Activated T-helper 1 cell treated with Interleukin-2 at 50 U/mL for 16 hours (primary cell): Measurements from ENCODE around the gene UNC5A.

Experiments
- DNase-seq: peaks from one replicate; pipeline ENCODE4 v3.0.0-alpha.2; 2020; ENCODE audit warnings: low read depth

The UNC5A gene

DNA sequence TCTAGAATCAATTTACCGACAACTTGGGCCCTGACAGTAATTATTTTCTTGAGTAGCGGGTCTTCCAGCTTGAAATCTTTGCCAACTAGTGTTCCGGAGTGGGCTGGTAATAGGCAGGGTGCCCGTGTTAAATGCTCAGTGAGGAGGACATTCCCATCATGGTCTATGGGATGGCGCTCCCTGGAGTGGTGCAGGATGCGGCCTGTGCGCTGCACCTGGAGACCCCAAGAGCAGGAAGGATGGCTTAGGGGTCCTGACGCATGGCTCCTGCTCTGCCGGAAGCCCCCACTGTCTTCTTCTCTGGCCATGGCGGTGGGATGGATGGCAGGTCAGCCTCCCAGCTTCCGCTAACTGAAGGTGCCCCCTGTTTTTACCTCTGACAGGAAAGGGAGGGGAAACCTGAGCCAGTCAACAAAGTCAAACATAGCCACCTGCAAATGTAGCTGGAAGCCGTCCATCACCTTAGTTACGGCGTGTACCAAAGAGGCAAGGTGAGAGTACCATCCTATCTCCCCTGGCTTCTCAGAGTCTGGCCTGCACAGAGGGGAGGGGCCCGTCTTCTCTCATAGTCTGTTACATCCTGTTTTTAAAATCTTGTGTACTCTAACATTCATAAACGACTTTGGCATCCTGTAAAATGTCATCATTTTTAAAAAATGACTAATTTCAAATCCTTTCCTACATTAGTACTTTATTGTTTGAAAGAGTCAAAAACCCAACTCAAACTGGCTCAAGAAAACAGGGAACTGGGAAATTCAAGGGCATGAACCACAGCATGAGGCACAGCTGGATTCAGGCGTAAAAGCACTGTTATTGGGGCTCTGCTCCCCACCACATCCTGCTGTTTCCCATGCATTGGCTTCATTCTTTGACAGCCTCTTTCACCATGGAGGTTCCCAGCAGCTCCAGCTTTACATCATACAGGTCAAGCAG, 28.5 kb upstream of the UNC5A start:
- DNase-seq, result no peak

DNA sequence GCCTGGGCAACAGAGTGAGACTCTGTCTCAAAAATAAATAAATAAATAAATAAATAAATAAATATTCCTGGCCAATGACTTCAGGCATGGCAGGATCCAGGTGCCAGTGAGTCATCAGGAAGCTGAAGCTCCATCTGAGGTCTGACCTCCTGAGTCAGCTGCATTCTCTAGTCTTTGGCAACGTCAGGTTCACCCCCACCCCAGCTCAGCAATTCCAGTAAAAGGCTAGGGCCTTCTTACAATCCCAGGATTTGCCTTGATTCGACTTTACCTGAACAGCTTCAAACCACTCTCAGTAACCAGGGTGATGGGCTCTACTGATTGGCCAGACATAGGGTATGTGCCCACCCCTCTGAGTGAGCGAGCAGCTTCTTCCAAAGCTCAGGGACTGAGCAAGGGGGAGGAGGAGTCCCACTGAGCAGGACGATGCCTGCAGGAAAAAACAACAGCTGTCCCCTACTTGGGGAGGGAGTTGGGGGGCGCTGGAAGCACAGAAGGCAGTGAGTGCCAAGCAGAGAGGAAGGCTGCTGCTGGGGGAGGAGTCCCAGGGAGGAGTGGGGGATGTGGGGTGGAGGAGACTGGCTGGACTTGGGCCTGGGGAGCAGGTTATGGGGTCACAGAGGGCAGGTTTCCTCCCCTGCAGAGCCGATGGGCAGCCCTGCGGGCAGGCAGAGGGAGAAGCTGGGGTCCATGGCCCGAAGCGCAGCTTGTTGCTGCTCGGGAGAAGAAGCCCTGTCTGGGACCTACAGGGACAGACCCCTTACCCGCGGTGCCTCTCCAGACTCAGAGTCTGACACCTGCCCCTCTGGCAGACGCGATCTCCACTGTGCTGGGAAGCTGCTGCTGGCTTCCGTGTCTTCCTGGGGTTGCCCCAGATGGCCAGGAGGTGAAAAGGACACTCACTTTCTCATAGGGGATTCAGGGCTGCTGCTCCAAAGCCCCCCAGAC, 25.9 kb upstream of the UNC5A start:
- DNase-seq, result no peak

DNA sequence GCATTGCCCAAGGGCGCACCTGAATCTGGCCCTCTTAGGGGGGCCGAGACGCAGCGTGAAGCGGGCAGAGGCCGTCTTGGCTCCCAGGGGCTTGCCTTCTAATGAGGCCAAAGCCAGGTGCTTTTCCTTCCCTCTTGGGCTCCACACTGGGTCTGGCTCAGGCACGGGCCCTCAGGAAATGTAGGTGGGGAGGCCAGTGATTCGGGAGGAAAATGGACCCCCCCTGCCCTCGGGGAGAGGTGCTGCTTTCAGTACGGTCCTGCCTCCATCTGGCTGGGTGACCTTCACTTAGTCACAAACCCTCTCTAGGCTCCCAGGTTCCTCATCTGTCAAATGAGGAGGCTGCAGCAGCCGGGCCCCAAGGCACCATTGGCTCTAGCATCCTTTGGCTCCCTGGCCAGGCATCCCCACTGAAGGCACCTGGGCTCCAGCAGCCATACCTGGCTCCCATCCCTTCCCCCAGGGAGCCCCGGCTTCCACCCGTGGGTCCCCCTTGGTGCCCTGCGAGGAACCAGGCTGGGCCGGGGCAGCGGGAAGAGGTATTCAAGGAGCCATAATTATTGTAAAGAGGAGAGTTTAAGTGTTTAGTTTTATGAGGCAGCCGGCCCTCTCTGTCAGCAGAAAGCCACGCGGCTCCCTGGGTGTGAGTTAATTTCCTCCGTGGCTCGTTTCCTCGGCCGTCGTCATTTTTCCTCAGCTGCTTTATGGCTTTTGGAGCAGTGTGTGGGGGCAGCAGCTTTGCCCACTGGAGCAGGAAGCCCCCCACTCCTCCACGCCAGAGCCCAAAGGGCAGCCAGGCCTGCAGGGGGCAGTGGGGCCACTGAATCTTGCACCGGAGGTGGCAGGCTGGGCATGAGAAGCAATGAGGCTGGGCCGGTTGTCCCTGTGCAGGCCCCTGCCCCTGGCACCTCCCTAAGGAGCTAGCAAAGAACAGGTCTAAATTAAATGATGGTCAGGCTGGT, 24.9 kb upstream of the UNC5A start:
- DNase-seq, result no peak

DNA sequence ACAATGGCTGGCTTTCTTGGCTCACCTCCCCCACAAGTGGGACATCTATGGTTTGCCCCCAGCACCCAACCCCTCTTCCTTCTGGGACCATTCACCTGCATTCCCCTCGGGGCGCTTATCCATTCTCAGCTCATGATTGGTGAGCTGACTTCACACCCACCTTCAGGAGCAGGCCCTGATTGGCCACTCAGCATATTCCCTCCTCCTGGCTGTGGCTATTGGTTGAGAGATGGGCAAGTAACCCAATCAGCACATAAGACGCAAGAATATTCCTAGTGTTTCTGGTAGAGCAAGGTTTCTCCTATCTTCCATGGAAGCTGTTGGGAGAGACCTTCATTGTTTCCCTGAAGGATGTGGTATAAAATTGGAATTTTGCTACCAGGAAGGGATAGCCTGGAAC, 22.7 kb upstream of the UNC5A start:
- no peak for DNase-seq

DNA sequence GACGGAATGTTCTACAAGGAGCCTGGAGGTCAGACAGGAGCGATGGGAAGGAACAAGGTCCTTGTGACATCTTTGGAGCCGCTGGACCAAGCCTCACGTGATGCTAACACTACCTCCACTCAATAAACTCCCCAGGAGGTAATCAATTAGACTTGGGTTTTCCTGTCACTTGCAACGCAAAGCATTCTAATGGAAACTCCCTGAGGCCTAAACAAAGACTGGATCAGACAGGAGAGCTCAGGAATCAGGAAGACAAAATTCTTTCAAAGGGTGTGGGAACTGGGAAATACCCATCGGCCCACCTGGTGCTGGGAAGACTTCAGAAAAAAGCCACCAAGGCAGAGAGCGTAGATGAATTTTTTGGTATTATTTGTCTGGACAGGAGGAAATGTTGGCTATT, 22.3 kb upstream of the UNC5A start:
- DNase-seq, result no peak

DNA sequence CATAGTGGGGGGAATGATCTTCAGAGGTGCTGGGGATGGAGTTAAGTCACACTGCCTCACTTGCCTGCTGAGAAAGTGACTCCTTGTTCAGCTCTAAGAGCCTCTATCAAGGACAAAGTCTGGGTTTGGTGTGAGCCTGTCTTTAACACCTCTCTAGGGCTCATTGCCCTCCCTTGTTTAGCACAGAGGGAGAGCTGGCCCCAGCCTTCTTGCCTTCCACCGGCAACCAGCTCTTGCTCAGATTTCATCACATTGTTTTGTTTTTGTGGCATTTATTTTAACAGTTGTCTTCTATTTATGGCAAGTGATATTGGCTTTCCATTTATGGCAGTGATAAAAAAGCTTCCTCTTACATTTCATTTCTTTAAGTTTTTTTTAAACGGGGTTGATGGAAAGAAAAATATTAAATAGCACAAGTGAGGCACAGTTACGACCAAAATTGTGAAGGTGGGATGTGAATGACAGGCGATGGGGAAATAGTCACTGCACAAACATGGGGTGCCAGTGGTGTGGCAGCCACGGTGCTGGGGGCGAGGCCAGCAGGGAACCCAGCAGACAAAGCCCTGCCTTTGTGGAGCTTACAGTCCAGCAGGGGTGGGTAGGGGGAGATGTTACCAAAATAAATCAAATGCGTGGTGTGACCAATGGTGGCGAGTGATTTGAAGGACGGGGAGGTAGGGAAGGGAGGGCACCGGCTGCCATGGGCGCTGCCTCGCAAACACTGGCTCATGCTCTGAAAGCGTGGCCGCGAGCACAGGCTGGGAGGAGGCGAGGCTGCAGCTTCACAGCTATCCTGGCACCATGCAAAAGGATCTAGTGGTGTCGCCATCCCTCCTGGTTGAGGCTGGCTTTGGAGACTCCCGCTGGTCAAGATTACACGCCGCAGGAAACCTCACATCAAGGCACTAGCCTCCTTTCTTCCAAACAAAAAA, 21.2 kb upstream of the UNC5A start:
- DNase-seq, result no peak

DNA sequence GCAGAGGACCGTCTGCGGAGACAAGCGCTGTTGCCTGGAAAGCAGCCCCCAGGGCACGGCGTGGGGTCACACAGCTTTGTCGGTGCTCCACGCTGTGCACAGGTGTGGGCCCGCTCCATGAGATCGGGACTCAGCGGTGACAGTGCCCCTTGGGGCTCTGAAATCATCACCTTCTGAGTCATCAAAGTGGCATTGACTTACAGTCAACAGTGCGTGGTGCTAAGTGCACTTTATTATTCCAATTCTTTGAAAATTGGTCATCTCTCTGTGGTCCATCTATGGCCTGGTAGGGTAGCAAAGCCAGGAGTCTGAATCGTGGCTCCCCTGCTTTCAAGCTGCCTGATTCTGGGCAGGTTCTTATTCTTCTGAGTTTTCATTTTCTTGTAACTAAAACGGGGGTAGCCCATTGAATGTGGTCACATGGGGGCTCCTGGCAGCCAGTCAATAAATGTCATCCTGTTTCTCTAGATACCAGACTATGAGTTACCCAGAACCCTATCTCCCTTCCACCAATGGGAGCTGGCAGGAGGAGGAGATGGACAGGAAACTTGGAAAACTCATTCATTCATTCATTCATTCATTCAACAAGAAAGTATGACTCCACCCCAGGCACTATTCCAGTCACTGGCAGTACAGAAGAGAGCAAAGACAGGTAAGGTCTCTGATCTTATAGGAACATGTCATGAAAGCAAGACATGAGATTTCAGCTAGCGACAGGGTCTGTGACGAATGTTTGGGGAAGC, 20.3 kb upstream of the UNC5A start:
- no peak for DNase-seq

DNA sequence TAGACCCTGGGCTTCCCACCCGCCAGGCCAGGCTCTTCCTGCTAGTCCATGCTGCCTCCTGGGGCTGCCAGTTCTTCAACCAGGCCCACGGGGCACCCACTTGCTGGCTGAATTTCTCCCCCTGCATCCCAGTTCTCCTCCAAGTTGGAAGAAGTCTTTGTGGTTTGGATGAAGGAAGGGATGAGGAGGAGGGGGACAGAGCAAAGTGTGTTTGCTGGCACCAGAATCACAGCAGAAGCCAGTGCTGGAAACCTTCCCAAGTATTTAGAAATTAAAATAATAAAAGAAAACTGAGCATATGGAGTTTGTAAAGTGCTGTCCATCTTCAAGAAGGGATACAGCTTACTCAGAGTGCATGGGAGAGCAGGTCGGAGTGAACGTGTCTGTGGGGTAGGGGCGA, 19.4 kb upstream of the UNC5A start:
- no peak for DNase-seq

DNA sequence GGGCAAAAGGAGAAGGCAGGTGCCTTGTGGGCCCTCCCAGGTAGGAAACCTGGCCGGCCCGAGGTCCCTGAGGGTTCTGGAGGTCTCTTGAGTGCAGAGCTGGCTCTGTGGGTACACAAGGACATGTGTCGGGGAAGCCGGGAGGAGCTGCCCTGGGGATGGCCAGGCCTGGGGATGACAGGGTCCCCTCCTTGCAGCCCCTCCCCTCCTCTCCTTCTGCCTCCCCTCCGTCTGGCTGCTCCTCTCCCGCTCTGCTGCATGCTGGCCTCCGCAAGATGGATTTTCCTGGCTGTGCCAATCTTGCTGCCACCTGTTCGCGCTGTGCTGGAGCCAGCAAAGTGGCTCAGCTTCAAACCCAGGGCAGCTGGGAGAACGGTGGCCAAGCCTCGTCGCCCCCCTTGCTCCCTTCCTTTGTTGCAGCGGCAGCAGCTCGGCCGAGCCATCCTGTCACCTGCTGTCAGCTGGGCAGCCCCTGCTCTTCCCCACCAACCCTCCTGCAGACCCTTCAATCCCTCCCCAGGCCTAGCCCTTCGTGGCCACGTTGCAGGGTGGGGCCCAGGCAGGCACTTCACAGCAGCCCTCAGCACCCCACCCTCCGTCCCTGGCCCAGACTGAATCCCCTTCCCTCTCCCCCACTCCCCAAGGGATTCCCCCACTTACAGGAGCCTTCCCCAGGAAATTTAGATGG, 17.6 kb upstream of the UNC5A start:
- no peak for DNase-seq

DNA sequence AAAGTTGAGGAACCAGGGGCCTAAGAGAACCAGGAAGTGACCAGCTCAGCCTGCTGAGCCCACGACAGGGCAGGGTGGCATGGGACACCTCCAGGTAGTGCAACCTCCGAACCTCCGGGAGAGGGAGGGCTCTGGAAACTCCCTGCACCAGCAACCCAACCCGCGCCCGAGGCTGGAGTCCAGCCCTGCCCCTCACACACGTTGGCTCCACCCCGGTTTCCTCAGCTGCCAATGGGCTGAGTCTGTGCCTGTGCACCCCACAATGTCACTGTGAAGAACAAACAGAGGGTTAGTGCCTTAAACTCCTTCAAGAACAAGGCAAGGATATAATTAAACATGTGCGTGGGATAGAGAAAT, 17.0 kb upstream of the UNC5A start:
- no peak for DNase-seq

DNA sequence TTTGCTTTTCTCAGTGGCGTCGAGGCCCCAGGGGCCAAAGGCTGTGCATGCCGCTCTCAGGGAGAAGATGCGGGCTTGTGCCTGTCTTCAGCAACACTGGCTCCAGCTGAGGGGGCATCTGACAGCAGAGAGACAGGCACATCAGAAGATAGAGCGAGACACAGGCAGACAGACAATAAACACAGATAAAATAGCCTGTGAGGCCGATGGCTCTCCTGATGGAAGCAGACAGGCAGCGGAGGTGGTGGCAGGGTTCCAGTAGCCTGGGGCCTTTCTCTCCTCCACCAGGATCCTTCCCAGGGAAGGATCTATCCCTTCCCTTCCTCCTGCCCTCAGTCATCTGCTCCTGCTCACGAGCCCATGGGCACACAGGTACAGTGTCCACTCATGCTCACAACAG, 16.6 kb upstream of the UNC5A start:
- DNase-seq, result no peak

DNA sequence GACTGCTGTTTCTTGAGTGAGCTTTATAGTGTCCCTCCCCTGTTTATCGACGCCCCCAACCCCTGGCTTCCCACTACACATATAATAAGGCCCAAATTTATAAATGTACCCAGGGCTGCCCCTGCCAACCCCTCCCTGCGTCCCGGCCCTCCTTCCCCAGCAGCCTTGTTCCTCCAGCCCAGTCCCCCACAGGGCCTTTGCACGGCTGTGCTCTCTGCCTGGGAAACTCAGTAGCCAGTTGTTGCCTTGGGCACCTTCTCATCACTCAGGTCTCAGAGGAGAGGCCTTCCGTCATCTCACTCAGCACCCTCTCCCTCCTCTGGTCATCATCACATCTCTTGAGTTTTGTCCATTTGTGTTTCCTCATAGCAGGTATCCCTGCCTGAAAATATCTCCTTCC, 15.8 kb upstream of the UNC5A start:
- no peak for DNase-seq

DNA sequence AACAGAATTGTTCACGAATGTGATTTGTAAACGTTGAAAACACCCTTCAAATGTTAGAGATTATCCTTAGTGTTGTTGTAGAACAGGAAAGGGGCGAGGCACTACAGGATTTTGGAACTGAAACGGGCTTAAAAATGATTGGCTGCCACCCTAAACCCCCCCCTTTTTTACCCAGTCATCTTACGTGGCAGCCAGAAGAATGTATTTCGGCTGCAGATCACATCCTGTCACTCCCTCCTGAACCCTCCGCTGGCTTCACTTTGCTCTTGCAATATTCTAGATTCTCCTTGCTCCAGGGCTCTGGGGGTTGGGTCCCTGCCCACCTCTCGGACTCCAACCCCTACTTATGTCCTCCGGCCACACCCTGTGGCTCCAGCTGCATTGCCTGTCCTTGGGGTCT, 13.9 kb upstream of the UNC5A start:
- no peak for DNase-seq

DNA sequence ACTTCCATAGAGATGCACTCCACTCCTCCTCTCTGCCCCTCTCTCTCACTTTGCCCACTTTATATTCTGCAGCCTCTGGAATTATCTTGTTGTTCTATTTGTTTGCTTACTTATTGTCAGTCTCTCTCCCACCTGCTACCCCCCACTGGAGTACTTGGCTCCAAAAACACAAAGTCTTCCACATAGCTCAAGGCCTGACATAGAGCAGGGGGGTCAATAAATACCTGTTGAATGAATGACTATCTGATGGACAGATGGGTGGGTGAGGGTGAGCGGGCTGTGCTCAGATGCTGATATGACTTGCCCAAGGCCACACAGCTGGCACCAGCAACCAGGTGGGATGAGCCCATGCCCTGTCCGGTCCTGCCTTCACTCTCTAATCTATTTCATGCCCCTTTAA, 13.4 kb upstream of the UNC5A start:
- no peak for DNase-seq

DNA sequence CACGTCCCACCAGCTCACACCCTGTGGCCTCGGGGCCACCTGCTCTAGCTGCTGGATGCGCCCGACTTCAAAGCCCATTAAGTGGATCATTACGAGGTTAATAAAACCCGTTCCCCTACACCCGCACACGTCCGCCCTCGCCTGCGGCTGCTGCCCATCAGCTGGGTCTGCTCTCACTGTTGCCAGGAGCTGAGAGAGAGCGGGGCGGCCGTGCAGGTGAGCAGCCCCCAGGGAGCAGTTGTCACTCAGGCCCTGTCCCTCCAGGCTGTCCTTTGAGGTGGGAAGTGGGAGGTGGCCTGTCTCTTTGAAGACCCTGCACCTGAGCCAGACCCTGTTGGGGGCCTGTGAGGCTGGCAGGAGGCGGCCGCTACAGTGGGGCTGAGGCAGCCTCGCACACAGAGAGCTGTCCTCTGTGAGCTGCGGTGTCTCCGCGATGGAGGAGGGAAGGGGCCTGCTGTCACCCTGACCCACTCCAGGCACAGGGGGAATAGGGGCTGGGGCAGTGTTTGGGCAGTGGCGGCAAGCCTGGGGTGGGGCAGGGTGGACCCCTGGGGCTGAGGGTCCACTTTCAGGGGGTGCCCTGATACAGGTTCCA, 12.8 kb upstream of the UNC5A start:
- no peak for DNase-seq

DNA sequence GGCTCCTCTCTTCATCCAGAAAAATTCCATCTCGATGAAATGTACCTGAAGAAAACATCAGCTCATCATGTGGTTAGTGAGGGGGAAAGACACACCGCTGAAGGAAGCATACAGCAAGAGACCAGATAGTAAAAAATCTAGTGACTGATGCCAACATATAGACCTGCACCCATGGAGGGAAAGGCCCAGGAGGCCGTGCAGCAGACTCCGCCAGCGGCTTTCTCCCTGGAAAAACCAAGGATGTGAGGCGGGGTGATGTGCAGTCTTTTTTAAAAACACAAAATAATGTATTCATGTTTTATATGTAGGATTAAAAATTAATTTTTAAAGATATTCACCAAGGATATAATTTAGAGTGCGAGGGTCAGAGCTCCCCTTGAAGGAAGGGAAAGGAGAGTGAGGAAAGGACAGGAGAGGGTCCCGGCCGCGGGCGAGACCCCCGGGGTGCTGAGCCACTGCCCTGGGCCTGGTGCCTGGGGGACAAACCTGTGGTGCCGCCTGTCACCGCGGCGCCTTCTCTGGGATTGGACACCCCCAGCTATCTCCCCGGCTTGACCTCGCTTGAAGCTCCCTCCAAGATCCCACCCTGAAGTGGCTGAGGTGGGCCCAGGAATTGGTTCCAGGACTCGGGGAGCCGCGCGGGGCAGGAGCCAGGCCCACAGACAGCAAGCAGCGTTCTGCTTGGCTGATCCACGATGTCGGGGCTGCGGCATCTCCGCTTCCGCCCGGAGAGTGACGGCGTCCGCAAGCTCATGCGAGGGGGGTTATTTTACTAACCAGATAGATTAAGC, 12.1 kb upstream of the UNC5A start:
- DNase-seq, result no peak

DNA sequence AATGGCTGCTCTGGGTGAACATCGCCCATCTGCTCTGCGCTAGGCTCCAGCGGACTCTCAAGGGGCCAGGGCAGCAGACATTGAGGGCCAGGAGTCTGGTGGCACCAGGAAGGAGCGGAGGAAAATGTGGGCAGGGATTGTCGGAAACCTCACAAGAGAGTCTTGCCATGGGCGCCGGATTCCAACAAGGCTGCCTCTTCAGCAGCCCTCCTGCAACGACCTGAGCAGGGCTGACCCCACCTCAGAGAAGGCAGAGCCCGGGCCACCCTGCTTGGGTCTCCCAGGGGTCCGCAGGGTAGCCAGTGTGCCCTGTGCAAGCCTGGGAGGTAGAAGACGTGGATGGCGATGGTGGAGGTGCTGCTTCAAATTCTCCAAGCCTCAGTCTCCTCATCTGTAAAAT, 11.4 kb upstream of the UNC5A start:
- no peak for DNase-seq

DNA sequence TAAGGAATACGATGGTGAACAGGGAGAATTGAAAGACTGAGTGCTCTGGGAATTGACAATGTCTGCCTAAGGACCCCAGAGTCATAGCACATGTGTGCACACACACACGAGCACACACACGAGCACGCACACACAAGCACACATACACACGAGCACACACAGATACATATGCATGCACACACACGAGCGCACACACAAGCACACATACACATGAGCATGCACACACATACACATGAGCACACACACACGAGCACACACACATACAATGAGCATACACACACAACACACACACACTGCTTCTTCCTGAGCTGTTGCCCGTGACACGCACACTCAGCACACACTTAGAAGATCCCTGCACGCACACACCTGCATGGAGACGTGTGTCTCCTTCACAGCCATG, 10.9 kb upstream of the UNC5A start:
- no peak for DNase-seq
